Esophagus muscularis mucosa (tissue), 4 donors: Measurements from ENCODE around the gene BRD2.

Source experiments
- CTCF ChIP-seq, 3 experiments: fragments of 200-600 bp in 2 of 3; fragments of 450-650 bp in 1 of 3; sonication (generic) in 2 of 3; IDR thresholded peaks; one replicate each; pipeline ENCODE4 v1.5.1; 2017 to 2019; ENCODE audit warnings: antibody characterized with exemption in 3 of 3, mild to moderate bottlenecking in 2 of 3, moderate library complexity in 1 of 3
- EP300 ChIP-seq: sonication (generic); formaldehyde crosslinking; IDR thresholded peaks from one replicate; pipeline ENCODE4 v1.6.1; 2017; ENCODE audit warnings: antibody characterized with exemption
- POLR2AphosphoS5 ChIP-seq, 2 donors: sonication (generic); formaldehyde crosslinking; IDR thresholded peaks; one replicate each; pipeline ENCODE4 v1.6.1; 2017; ENCODE audit warnings: antibody characterized with exemption in 2 of 2

GRCh38 chr6:32977272-32977952 is 9.0 kb downstream of the BRD2 start:
- TF ChIP-seq POLR2AphosphoS5 (IDR thresholded peaks at IDR 0.05) (no peak), EP300 (no peak), CTCF (IDR thresholded peaks at IDR 0.05) (no peak)
